Thyroid gland (tissue), 4 donors: ENCODE results near the gene STRIT1.

Experiments
- CTCF ChIP-seq, 6 experiments: fragments of 200-600 bp in 3 of 6; fragments of 450-650 bp in 3 of 6; sonication (generic) in 3 of 6; IDR thresholded peaks; one replicate each; pipeline ENCODE4 v1.5.1; 2016 to 2019; ENCODE audit warnings: antibody characterized with exemption in 6 of 6, mild to moderate bottlenecking in 2 of 6, inconsistent platforms in 1 of 6, moderate library complexity in 1 of 6
- POLR2A ChIP-seq, 2 donors: fragments of 450-650 bp; IDR thresholded peaks; one replicate each; pipeline ENCODE4 v1.6.1; 2017; ENCODE audit warnings: antibody characterized with exemption in 2 of 2, mild to moderate bottlenecking in 2 of 2, moderate library complexity in 1 of 2

DNA sequence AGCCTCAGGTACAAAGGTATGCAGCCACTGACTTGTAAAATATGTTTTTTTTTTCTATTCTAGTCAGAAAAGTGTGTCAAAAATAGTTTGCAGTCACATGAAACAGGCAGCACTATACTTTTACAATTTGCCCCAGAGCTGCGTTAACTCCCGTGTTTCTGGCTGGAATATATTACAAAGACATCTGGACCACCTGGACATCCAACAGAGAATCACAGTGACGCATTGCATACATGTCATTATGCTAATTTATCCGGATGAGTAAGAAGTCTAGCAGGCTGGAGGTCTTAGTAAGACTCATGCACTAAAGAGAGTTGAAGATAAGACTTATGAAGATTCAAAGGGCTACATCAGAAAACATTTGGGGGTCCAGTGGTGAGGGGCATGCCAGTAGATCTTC lies 39.2 kb upstream of the STRIT1 start:
- no peak for TF ChIP-seq CTCF (IDR thresholded peaks at IDR 0.05)
- TF ChIP-seq POLR2A (IDR thresholded peaks at IDR 0.05): no peak
